GM18499 (cell line): ENCODE results near the gene RHNO1.
A peak's percentile ranks its signal among the peaks of the same experiment; 100 is the strongest.

ENCODE experiments used
- ATAC-seq: cut with Tn5 transposase; IDR thresholded peaks from one replicate; pipeline ENCODE4 v1.9.1; 2021; ENCODE audit warnings: moderate number of reproducible peaks; ENCODE audit not compliant: insufficient read depth, unreplicated experiment

Gene RHNO1, protein sequence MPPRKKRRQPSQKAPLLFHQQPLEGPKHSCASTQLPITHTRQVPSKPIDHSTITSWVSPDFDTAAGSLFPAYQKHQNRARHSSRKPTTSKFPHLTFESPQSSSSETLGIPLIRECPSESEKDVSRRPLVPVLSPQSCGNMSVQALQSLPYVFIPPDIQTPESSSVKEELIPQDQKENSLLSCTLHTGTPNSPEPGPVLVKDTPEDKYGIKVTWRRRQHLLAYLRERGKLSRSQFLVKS

GRCh38 chr12:2877047-2877952 lies at the start of gene RHNO1, which contains the start of gene FOXM1:
TSS of gene RHNO1 (plus strand) at chr12:2877223. CDS start at chr12:2885367, 8,144 bp downstream.
TSS of gene FOXM1 (minus strand) at chr12:2877174. CDS start at chr12:2874478, 2,696 bp downstream.
- peak; percentile 63 for ATAC-seq

DNA sequence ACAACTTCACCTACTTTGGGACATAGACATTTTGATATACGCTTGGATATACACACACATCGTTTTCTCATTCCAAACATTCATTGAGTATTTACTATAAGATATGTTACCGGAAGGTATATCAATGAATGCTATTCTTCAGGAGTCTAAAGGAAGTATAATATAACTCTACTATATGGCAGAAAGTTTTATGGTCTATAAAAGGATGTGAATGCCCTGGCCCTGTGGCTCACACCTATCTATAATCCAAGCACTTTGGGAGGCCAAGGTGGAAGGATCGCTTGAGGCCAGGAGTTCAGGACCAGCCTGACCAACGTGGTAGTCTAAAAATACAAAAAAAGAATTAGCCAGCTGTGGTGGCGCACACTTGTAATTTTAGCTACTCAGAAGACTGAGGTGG lies 47.7 kb upstream of the RHNO1 start:
- ATAC-seq: no peak

GRCh38 chr12:2832550-2833127 lies 44.4 kb upstream of the RHNO1 start:
- no peak for ATAC-seq

GRCh38 chr12:2833327-2833726 lies 43.7 kb upstream of the RHNO1 start:
- no peak for ATAC-seq

DNA sequence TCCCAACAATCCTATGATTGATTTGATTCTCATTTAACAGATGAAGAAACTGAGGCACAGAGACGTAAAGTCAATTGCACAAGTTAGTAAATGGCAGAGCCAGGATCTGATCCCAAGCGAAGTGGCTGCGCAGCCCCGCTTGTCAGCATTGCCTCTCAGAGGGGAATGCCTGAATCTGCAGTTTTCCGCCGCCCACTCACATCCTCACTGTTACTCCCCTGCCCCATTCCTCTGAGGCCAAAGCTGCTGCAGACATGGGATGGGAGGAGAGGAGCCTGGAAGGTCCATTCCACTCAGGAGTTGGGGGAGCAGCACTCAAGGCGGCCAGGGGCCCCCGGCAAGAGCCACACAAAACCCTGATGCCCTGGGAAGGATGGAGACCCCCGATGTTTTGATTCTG lies 43.2 kb upstream of the RHNO1 start:
- no peak for ATAC-seq

DNA sequence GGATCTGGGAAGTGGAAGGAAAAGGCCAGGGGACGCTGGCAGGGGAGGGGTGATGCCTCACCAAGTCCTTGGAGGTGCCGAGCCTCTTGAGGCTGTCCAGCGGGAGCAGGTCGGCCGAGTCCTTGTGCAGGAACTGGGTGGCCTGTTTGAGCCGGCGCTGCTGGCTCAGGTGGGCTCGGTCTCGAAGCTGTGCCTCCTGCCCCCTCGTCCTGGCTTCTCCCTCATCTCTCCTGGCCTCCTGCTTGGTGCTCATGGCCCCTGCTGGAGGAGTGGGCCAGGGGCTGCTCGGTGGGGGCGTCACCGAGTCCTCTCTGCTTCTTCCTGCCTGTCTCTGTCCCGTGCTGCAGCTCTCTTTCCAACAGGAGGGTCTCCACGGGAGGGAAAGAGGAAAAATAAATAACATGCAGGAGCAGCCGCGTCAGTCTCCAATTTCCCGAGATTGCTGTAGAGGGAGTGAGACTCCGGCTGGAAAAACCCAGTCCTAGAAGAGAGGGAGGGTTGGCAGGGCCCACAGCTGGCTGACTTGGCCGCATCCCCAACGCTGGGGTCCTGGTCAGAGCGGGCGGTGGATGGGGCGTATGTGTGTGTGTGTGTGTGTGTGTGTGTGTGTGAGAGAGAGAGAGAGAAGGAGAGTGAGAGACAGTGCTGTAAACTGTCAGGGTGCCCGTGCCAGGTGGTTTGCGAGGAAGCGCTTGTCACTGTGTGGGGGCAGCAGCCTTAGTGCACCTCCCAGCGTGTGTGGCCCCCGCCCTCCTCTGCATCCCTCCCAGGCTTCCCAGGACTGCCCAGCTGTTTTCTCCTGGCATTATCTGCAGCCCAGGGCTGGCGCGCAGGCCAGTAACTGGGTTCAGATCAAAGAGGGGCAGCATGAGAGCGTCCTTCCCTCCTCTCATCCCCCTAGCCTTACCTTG lies 42.2 kb upstream of the RHNO1 start, which contains the start of gene NRIP2:
Gene NRIP2 (minus strand): TSS at position 455 of the 911 bp plus-strand sequence. CDS start 52 bp downstream, at position 403.
- ATAC-seq: no peak

DNA sequence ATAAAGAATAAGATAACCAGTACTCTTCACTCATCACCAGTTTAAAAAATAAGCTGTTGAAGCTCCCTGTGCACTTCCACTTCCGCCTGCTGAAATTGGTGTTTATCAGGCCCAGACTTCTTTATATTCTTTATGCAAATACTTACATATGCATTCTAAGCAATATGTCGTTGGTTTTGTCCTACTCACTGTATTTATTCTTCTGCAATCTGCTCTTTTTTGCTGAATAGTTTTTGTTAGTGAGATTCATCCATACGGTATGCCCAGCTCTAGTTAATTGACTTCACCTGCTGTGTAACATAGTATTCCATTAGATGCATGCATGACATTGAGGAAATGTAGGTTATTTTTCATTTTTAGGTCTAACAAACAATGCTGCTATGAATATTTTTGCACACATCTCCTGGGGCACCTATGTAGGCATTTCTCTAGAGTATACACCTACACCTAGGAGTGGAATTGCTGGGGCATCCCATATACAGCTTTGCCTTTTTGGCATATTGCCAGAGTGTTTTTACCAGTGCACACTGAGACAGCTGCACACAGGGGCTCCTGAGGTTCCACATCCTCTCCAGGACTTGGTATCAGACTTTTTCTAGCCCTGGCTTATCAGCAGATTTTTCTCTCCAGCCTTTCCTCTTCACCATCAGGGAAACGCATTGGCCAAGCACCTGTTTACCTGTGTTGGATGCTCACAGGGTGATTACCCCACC lies 41.2 kb upstream of the RHNO1 start:
- ATAC-seq: no peak

DNA sequence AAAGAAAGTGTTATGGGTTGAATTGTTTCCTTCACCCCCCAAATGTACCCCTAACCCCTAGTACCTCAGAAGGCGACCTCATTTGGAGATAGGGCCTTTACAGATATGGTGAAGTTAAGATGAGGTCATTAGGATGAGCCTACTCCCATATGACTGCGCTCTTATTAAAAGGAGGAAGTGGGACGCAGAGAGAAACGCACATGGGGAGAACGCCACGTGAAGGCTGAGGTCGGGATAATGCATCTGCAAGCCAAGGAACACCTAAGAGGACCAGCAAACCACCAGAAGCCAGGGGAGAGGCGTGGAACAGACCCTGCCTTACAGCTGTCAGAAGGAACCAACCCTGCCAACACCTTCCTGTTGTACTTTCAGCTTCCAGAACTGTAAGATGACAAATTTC lies 40.4 kb upstream of the RHNO1 start:
- ATAC-seq: no peak

- no peak for ATAC-seq
These were observed 35.9 kb upstream of the RHNO1 start for GRCh38 chr12:2841056-2841650.

- no peak for ATAC-seq
These were observed 34.1 kb upstream of the RHNO1 start for GRCh38 chr12:2842948-2843347.

GRCh38 chr12:2844786-2845185 lies 32.2 kb upstream of the RHNO1 start:
- no peak for ATAC-seq

DNA sequence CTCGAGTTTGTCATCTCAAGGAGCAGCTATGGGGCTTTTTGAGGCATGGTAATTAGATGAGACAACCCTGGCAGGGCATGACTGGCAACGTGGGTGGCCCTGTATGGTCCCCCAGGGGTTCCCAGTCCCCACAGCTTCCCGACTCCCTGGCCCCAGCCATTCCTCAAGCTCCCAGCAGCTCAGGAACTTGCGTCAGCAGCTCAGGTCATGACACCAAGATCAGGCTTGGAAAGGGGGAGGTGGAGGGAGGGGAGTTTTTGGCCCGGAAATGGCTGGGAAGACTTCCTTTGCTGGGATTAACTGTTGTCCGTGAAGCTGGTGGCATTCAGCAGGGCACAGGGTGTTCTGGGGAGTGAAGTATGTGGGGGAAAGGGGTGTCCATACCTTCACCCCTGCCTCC lies 31.7 kb upstream of the RHNO1 start:
- ATAC-seq: no peak

DNA sequence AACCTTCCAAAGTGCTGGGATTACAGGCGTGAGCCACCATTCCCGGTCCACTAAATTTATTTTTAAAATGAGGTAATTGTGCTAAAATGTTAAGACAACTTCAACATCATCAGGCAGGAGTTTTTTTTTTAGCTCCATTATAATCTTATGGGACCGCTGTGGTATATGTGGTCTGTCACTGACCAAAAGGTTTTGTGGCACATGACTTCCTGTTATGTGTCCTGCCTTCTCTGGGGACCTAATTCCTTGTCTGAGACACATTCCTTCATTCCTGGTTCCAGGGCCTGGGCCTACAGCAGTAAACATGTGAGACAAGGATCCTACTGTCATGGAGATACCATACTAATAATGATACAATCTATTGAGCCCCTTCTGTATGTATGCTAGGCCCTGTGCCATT lies 25.1 kb upstream of the RHNO1 start:
- ATAC-seq: no peak

DNA sequence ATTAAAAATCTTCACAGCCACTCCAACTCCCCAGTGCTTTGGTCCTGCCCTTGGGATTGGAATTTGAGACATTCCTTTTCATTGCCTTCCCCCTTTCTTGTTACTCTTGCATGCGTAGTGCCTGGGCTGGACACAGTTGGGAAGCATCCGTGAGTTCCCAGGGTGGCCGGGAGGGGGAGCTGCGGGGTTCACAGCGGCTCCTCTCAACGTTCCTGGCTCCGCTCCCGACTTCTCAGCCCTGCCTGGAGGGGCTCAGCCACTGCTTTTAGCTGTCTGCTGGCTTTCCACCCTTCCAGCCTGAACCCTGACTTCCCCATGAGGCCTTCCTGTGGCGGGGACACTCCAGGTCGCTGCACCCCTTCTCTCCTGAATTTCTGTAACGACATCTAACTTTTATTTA lies 23.4 kb upstream of the RHNO1 start:
- no peak for ATAC-seq

GRCh38 chr12:2854669-2855453 lies 22.2 kb upstream of the RHNO1 start:
- no peak for ATAC-seq

DNA sequence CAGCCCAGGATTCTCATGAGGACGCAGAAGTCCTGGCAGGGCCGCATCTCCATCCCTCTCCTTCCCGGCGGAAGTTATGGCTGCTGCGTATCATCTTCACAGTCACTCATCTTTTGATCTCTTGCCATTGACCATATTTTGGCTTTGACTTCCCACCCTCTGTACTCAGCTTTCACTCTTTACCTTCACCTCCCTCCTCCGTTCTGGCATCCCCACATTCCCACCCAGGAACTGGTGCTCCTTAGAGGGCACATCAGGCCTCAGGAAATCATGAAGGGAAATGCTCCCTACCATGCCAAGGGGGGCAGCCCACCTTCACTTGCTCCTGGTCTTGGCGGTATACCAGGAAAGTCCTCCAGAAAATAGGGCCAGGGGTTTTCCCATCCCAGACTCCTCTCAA lies 21.5 kb upstream of the RHNO1 start:
- ATAC-seq: no peak

DNA sequence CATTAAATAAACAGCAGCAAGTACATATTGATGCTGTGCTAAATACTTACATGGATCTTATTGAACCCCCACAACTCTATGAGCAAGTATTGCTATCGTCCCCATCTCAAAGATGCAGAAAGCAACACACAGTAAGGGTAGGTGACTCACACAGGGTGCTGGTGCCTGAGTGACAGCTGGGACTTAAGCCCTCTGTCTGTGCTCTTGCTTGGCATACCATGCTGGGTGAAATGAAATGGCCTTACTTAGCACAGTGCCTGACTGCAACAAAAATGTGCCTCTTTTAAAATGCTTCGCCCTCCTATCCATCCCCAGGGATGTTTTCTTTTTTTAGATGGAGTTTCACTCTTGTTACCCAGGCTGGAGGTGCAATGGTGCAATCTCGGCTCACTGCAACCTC lies 21.0 kb upstream of the RHNO1 start:
- ATAC-seq: no peak

DNA sequence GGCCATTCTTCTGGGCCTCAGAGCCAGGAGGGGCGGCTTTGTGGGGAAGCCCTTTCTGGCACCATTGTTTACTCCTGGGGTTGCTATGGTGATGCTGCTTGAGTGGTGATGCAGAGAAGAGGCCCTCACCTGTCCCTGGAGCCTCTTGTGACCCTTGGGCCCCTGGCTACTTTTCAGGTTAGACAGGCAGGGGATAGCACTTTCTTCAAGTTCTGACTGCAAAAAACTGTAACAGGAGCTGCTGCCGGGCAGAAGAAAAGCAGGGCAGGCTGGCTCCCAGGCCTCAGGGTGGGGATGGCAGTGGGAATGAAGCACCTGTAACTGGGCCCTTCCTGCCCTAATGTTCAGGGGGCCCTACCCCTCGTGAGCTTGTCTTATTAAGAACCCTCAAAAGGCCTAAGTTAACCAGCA lies 20.0 kb upstream of the RHNO1 start, which contains the start of gene TEX52:
Gene TEX52 (minus strand): TSS at position 19 of the 411 bp plus-strand sequence. CDS start 13 bp downstream, at position 6.
- no peak for ATAC-seq
